HCT116 (cell line): ENCODE results near the gene DDX54. TPM values are rescaled to one million over a fixed set of nuclear protein-coding genes. Genes with fewer than 3 reads are reported as not detected.

ENCODE experiments used
- ATAC-seq: fragments of 200-7000 bp; cut with Tn5 transposase; 2 replicates; pipeline ENCODE4 v1.9.1; 2020; ENCODE audit warnings: mild to moderate bottlenecking, moderate library complexity
- BruUV-seq: library from RNA; stranded (reverse); fragments of 400-500 nt; replicated peaks from 2 replicates; lab custom pipeline; 2021; lab: Mats Ljungman, UMichigan
- CTCF ChIA-PET: fragments of 300-600 bp; sonication (Branson Sonifier 250); formaldehyde crosslinking; loops from one replicate; lab custom pipeline; 2021; ENCODE audit warnings: antibody characterized with exemption; lab: Charles Lee
- POLR2A ChIA-PET: fragments of 300-600, 350-600 bp; sonication (Branson Sonifier 250); formaldehyde crosslinking; loops from one replicate; lab custom pipeline; 2021; ENCODE audit warnings: antibody characterized with exemption; lab: Charles Lee
- RAD21 ChIA-PET, 2 experiments: fragments of 300-600 bp; sonication (Branson Sonifier 250); formaldehyde crosslinking; loops; one replicate each; lab custom pipeline; 2023; ENCODE audit warnings: low total read pairs in 2 of 2; ENCODE audit not compliant: uncharacterized antibody in 2 of 2, unreplicated experiment in 2 of 2, low non-redundant PET in 1 of 2; lab: Charles Lee
- DNase-seq: peaks from one replicate; pipeline ENCODE4 v3.0.0-alpha.2; 2010; ENCODE audit warnings: low read depth, low spot score
- H2AFZ ChIP-seq: fragments of 200-600 bp; shearing (Covaris generic), sonication (generic); 2 replicates; pipeline ENCODE4 v1.6.1; 2017; ENCODE audit warnings: low read depth, mixed run types, mixed read lengths, antibody characterized with exemption, low read length; ENCODE audit not compliant: poor library complexity, severe bottlenecking
- H3K27ac ChIP-seq: 2 replicates; pipeline ENCODE4 v1.5.1; 2012; ENCODE audit warnings: low read depth, low read length
- H3K27me3 ChIP-seq: fragments of 200-600 bp; sonication (generic); 2 replicates; pipeline ENCODE4 v1.6.1; 2016; ENCODE audit warnings: mixed run types, low read length, mixed read lengths; ENCODE audit not compliant: insufficient read depth
- H3K36me3 ChIP-seq, 2 experiments: fragments of 200-500 bp in 1 of 2; fragments of 200-600 bp in 1 of 2; sonication (Bioruptor generic) in 1 of 2; sonication (generic) in 1 of 2; 2 replicates each; pipeline versions ENCODE4 v1.5.1 to v1.6.1; 2014 to 2016; ENCODE audit warnings: low read length in 2 of 2, inconsistent platforms in 1 of 2, mixed read lengths in 1 of 2, mixed run types in 1 of 2; ENCODE audit not compliant: insufficient read depth in 2 of 2, control insufficient read depth in 1 of 2
- H3K4me1 ChIP-seq, 2 experiments: fragments of 200-600 bp in 1 of 2; sonication (generic) in 1 of 2; 2 replicates each; pipeline versions ENCODE4 v1.5.1 to v1.6.1; 2012 to 2017; ENCODE audit warnings: low read length in 2 of 2, inconsistent platforms in 1 of 2, mild to moderate bottlenecking in 1 of 2, mixed read lengths in 1 of 2, mixed run types in 1 of 2, moderate library complexity in 1 of 2; ENCODE audit not compliant: insufficient read depth in 2 of 2, control insufficient read depth in 1 of 2
- H3K4me2 ChIP-seq: fragments of 200-600 bp; sonication (generic); 2 replicates; pipeline ENCODE4 v1.6.1; 2017; ENCODE audit warnings: mixed run types, low read length, mixed read lengths
- H3K4me3 ChIP-seq, 2 experiments: fragments of 200-600 bp in 1 of 2; sonication (generic) in 1 of 2; replicated peaks in 1 of 2; 2 replicates each; pipeline ENCODE4 v1.5.1; 2011 to 2016; ENCODE audit warnings: low read length in 2 of 2, control low read depth in 1 of 2, low read depth in 1 of 2, mild to moderate bottlenecking in 1 of 2, mixed read lengths in 1 of 2, mixed run types in 1 of 2
- H3K79me2 ChIP-seq: fragments of 200-600 bp; sonication (generic); 2 replicates; pipeline ENCODE4 v1.6.1; 2017; ENCODE audit warnings: mild to moderate bottlenecking, mixed run types, low read length, moderate library complexity, mixed read lengths; ENCODE audit not compliant: insufficient read depth
- H3K9ac ChIP-seq: fragments of 200-600 bp; sonication (generic); 2 replicates; pipeline ENCODE4 v1.6.1; 2016; ENCODE audit warnings: low read length, mixed read lengths
- H3K9me2 ChIP-seq: fragments of 200-600 bp; sonication (generic), shearing (Covaris generic); 2 replicates; pipeline ENCODE4 v1.6.1; 2017; ENCODE audit warnings: mixed run types, mild to moderate bottlenecking, moderate library complexity; ENCODE audit not compliant: insufficient read depth
- H3K9me3 ChIP-seq, 2 experiments: fragments of 200-500 bp in 1 of 2; fragments of 200-600 bp in 1 of 2; sonication (Bioruptor generic) in 1 of 2; sonication (generic) in 1 of 2; 2 replicates each; pipeline ENCODE4 v1.6.1; 2014 to 2017; ENCODE audit warnings: low read length in 2 of 2, mixed read lengths in 2 of 2, inconsistent platforms in 1 of 2, low read depth in 1 of 2, mild to moderate bottlenecking in 1 of 2, mixed run types in 1 of 2, moderate library complexity in 1 of 2; ENCODE audit not compliant: control insufficient read depth in 1 of 2, insufficient read depth in 1 of 2
- H4K20me1 ChIP-seq: fragments of 200-600 bp; sonication (generic), shearing (Covaris generic); 2 replicates; pipeline ENCODE4 v1.6.1; 2017; ENCODE audit warnings: mixed run types, mild to moderate bottlenecking, moderate library complexity; ENCODE audit not compliant: insufficient read depth
- ATF3 ChIP-seq: IDR thresholded peaks from 2 replicates; pipeline ENCODE4 v1.6.1; 2012
- CBX3 ChIP-seq: IDR thresholded peaks from 2 replicates; pipeline ENCODE4 v1.6.1; 2012; ENCODE audit warnings: low read depth
- CEBPB ChIP-seq: IDR thresholded peaks from 2 replicates; pipeline ENCODE4 v1.6.1; 2012; ENCODE audit warnings: low read depth
- CTCF ChIP-seq, 3 experiments: fragments of 200-600 bp in 1 of 3; sonication (generic) in 1 of 3; IDR thresholded peaks in 2 of 3; conservative IDR thresholded peaks in 1 of 3; 2 replicates each; pipeline ENCODE4 v1.5.1; 2012 to 2017; ENCODE audit warnings: low read depth in 2 of 3, low read length in 2 of 3, antibody characterized with exemption in 1 of 3, borderline replicate concordance in 1 of 3, control low read depth in 1 of 3, mild to moderate bottlenecking in 1 of 3, mixed read lengths in 1 of 3, mixed run types in 1 of 3, moderate library complexity in 1 of 3; ENCODE audit not compliant: insufficient read depth in 1 of 3
- EZH2phosphoT487 ChIP-seq: fragments of 200-600 bp; IDR thresholded peaks from 2 replicates; pipeline ENCODE4 v1.6.1; 2018; ENCODE audit warnings: antibody characterized with exemption, borderline replicate concordance
- FOSL1 ChIP-seq: IDR thresholded peaks from 2 replicates; pipeline ENCODE4 v1.6.1; 2012; ENCODE audit warnings: low read depth
- JUND ChIP-seq: IDR thresholded peaks from 2 replicates; pipeline ENCODE4 v1.6.1; 2012
- POLR2AphosphoS5 ChIP-seq: IDR thresholded peaks from 2 replicates; pipeline ENCODE4 v1.6.1; 2011; ENCODE audit warnings: mild to moderate bottlenecking, low read depth, low read length, moderate library complexity
- SIN3A ChIP-seq: IDR thresholded peaks from 2 replicates; pipeline ENCODE4 v1.6.1; 2012; ENCODE audit warnings: low read depth
- YY1 ChIP-seq: IDR thresholded peaks from 2 replicates; pipeline ENCODE4 v1.6.1; 2011; ENCODE audit warnings: low read length, low read depth, moderate library complexity, mild to moderate bottlenecking; ENCODE audit not compliant: insufficient replicate concordance; ENCODE audit errors: extremely low read depth
- intact Hi-C: fragments of 100-400 bp; cut with micrococcal nuclease; formaldehyde crosslinking; loops from 2 replicates; pipeline ENCODE4 v1.10.0; 2022
- total RNA-seq: library from RNA; stranded (reverse); gene quantifications from one replicate; pipeline ENCODE4 v1.2.1, GENCODE V29; 2021; ENCODE audit not compliant: unreplicated experiment

DDX54 gene
- total RNA-seq, 1 experiment from 2014 or later: 110 TPM

- Histone ChIP-seq H3K27ac (no peak overlapping the region), H3K4me2 (no peak overlapping the region), H3K9ac (no peak overlapping the region), H3K36me3 (no peaks in the 10 kb centered on the region), H3K79me2 (no peaks in the 10 kb centered on the region), H3K9me2 (no peaks in the 10 kb centered on the region), H4K20me1 (no peaks in the 10 kb centered on the region), H3K27me3 (no peaks in the 10 kb centered on the region), H3K4me3 (no peak overlapping the region), H3K4me1 (peaks cover 14 to 28% of the 10 kb centered on the region in 2 experiments), H3K9me3 (no peaks in the 10 kb centered on the region), H2AFZ (no peak overlapping the region)
- ChIA-PET RAD21 (no interaction called here), CTCF (no interaction called here), POLR2A (no interaction called here)
- DNase-seq (no peak), ATAC-seq (no peak)
- intact Hi-C loops: no loop called here
- no TSS peak for BruUV-seq
- TF ChIP-seq FOSL1 (no peak), CBX3 (0 out of 2 replicates have a peak, but pooled peaks have one; percentile 23)
Observed at GRCh38 chr12:113146999-113147398, 38.3 kb downstream of the DDX54 start.

DNA sequence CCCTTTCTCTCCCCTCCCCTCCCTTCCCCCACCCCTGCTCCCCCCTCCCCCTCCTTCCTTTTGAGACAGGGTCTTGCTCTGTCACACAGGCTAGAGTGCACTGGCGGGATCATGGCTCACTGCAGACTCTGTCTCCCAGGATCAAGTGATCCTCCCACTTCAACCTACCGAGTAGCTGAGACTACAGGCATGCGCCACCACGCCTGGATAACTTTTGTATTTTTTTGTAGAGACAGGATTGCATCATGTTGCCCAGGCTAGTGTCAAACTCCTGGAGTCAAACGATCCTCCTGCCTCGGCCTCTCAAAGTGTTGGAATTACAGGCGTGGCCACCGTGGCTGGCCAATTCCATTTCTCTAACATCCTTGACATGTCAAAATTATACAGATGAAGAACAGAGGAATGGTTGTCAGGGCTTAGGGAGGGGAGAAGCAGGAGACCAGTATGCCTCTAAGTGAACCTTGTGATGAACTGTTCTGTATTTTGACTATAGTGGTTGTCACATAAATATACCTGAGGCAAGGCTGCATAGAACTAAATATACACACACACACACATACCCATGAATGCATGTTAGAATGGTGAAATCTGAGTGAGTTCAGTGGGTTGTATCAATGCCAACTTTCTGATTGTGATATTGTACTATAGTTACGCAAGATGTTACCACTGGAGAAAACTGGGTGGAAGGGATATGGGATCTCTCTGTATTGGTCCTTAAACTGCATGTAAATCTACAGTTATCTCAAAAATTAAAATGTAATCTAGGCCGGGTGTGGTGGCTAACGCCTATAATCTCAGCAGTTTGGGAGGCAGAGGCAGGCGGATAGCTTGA lies 39.3 kb downstream of the DDX54 start:
- no peak for DNase-seq
- Histone ChIP-seq H3K9me3 (no peaks in the 10 kb centered on the region), H3K4me2 (no peak overlapping the region), H2AFZ (no peak overlapping the region), H3K79me2 (no peaks in the 10 kb centered on the region), H3K36me3 (no peaks in the 10 kb centered on the region), H3K27me3 (no peaks in the 10 kb centered on the region), H3K9me2 (no peaks in the 10 kb centered on the region), H3K4me3 (no peak overlapping the region), H3K27ac (no peak overlapping the region), H3K4me1 (peaks cover 14 to 29% of the 10 kb centered on the region in 2 experiments), H3K9ac (no peak overlapping the region), H4K20me1 (no peaks in the 10 kb centered on the region)
- no TSS peak for BruUV-seq
- CTCF ChIA-PET: interaction anchor here (1.3 kb wide), 1 partner anchor 11 kb away, joined by 8 read pairs; the partner anchor contains the start of gene RASAL1
- no peak for ATAC-seq
- TF ChIP-seq FOSL1 (no peak), CEBPB (no peak), CBX3 (no peak), CTCF (IDR thresholded peaks at IDR 0.05 in 2 of 3, conservative IDR thresholded peaks at IDR 0.05 in 1 of 3; ENCODE audit: borderline replicate concordance in 1 of 3, insufficient read depth in 1 of 3, low read depth in 2 of 3, low read length in 2 of 3) (no peak), YY1 (no peak), ATF3 (no peak), EZH2phosphoT487 (no peak), POLR2AphosphoS5 (no peak), SIN3A (no peak), JUND (no peak)
- POLR2A ChIA-PET: no interaction called here
- intact Hi-C loops: no loop called here
- RAD21 ChIA-PET: no interaction called here
